H9 (cell line): Measurements from ENCODE around the gene SCUBE2. TPM values are rescaled to one million over a fixed set of nuclear protein-coding genes. Genes with fewer than 3 reads are reported as not detected.

ENCODE experiments used
- DNase-seq: peaks from one replicate; pipeline ENCODE4 v3.0.0-alpha.2; 2017
- H2AFZ ChIP-seq: one replicate; pipeline ENCODE4 v1.6.1; 2013; ENCODE audit warnings: mild to moderate bottlenecking, low read length, control low read depth, moderate library complexity
- H2AK5ac ChIP-seq: 2 replicates; pipeline ENCODE4 v1.6.1; 2013; ENCODE audit warnings: low read length, control low read depth, mixed read lengths; ENCODE audit not compliant: insufficient read length
- H2BK120ac ChIP-seq: one replicate; pipeline ENCODE4 v1.6.1; 2013; ENCODE audit warnings: low read depth, mild to moderate bottlenecking, low read length, control low read depth, inconsistent platforms; ENCODE audit not compliant: poor library complexity, severe bottlenecking
- H2BK12ac ChIP-seq: 2 replicates; pipeline ENCODE4 v1.6.1; 2013; ENCODE audit warnings: low read length, control low read depth, mixed read lengths, low read depth; ENCODE audit not compliant: insufficient read length
- H2BK15ac ChIP-seq: 2 replicates; pipeline ENCODE4 v1.6.1; 2013; ENCODE audit warnings: low read depth, low read length, control low read depth
- H2BK20ac ChIP-seq: one replicate; pipeline ENCODE4 v1.6.1; 2013; ENCODE audit warnings: low read depth, mild to moderate bottlenecking, low read length, control low read depth, inconsistent platforms; ENCODE audit not compliant: poor library complexity, severe bottlenecking
- H2BK5ac ChIP-seq: 2 replicates; pipeline ENCODE4 v1.6.1; 2013; ENCODE audit warnings: low read length, control low read depth, mixed read lengths; ENCODE audit not compliant: insufficient read length
- H3K14ac ChIP-seq: 2 replicates; pipeline ENCODE4 v1.6.1; 2013; ENCODE audit warnings: low read length, control low read depth; ENCODE audit not compliant: insufficient read depth
- H3K18ac ChIP-seq: 2 replicates; pipeline ENCODE4 v1.6.1; 2013; ENCODE audit warnings: low read depth, mild to moderate bottlenecking, mixed read lengths, low read length, control low read depth; ENCODE audit not compliant: insufficient read length
- H3K23ac ChIP-seq: 2 replicates; pipeline ENCODE4 v1.6.1; 2013; ENCODE audit warnings: low read length, control low read depth, mixed read lengths, low read depth; ENCODE audit not compliant: insufficient read length
- H3K23me2 ChIP-seq: 2 replicates; pipeline ENCODE4 v1.6.1; 2013; ENCODE audit warnings: low read depth, mild to moderate bottlenecking, mixed read lengths, low read length, control low read depth; ENCODE audit not compliant: insufficient read length, poor library complexity, severe bottlenecking
- H3K27ac ChIP-seq: 2 replicates; pipeline ENCODE4 v1.5.1; 2013; ENCODE audit warnings: low read length, control low read depth, mixed read lengths, low read depth; ENCODE audit not compliant: insufficient read length
- H3K27me3 ChIP-seq: 2 replicates; pipeline ENCODE4 v1.6.1; 2013; ENCODE audit warnings: low read length, control low read depth, inconsistent platforms; ENCODE audit not compliant: insufficient read depth
- H3K4ac ChIP-seq: 2 replicates; pipeline ENCODE4 v1.6.1; 2013; ENCODE audit warnings: low read depth, mild to moderate bottlenecking, control low read depth, inconsistent platforms, low read length, moderate library complexity
- H3K4me1 ChIP-seq: 2 replicates; pipeline ENCODE4 v1.6.1; 2013; ENCODE audit warnings: low read length, control low read depth, inconsistent platforms; ENCODE audit not compliant: insufficient read depth
- H3K4me2 ChIP-seq: 2 replicates; pipeline ENCODE4 v1.6.1; 2013; ENCODE audit warnings: low read length, control low read depth, mixed read lengths; ENCODE audit not compliant: insufficient read length, insufficient read depth
- H3K56ac ChIP-seq: 2 replicates; pipeline ENCODE4 v1.6.1; 2013; ENCODE audit warnings: low read depth, mild to moderate bottlenecking, mixed read lengths, low read length, control low read depth; ENCODE audit not compliant: insufficient read length
- H3K79me1 ChIP-seq: 2 replicates; pipeline ENCODE4 v1.6.1; 2013; ENCODE audit warnings: low read depth, mild to moderate bottlenecking, moderate library complexity, low read length, control low read depth, inconsistent platforms; ENCODE audit not compliant: insufficient read depth, poor library complexity, severe bottlenecking
- H3K79me2 ChIP-seq: 2 replicates; pipeline ENCODE4 v1.6.1; 2013; ENCODE audit warnings: low read length, control low read depth, inconsistent platforms; ENCODE audit not compliant: insufficient read depth
- H3K9ac ChIP-seq: 2 replicates; pipeline ENCODE4 v1.6.1; 2013; ENCODE audit warnings: low read length, control low read depth, mixed read lengths; ENCODE audit not compliant: insufficient read length; ENCODE audit errors: extremely low read depth
- H3K9me3 ChIP-seq: one replicate; pipeline ENCODE4 v1.6.1; 2013; ENCODE audit warnings: low read depth, low read length, inconsistent platforms; ENCODE audit not compliant: control insufficient read depth
- H3T11ph ChIP-seq: one replicate; pipeline ENCODE4 v1.6.1; 2013; ENCODE audit warnings: mild to moderate bottlenecking, low read length, control low read depth, inconsistent platforms
- H4K20me1 ChIP-seq: one replicate; pipeline ENCODE4 v1.6.1; 2013; ENCODE audit not compliant: control insufficient read depth, insufficient read length, insufficient read depth
- H4K5ac ChIP-seq: 2 replicates; pipeline ENCODE4 v1.6.1; 2013; ENCODE audit warnings: low read depth, mild to moderate bottlenecking, mixed read lengths, low read length, control low read depth; ENCODE audit not compliant: insufficient read length
- H4K8ac ChIP-seq: replicated peaks from 2 replicates; pipeline ENCODE4 v1.6.1; 2013; ENCODE audit warnings: low read length, control low read depth, mixed read lengths, low read depth; ENCODE audit not compliant: insufficient read length
- H4K91ac ChIP-seq: 2 replicates; pipeline ENCODE4 v1.6.1; 2013; ENCODE audit warnings: low read depth, mild to moderate bottlenecking, moderate library complexity, mixed read lengths, low read length, control low read depth; ENCODE audit not compliant: insufficient read length
- H3K27ac Mint-ChIP-seq, 3 experiments: 2 replicates in 2 of 3; 3 replicates in 1 of 3; pipeline ENCODE4 v1.8.0; 2020 to 2021; ENCODE audit warnings: mixed read lengths in 3 of 3, mild to moderate bottlenecking in 1 of 3, moderate library complexity in 1 of 3
- H3K27me3 Mint-ChIP-seq: 2 replicates; pipeline ENCODE4 v1.8.0; 2021; ENCODE audit warnings: low read depth, mild to moderate bottlenecking, moderate library complexity, mixed read lengths
- H3K36me3 Mint-ChIP-seq, 3 experiments: 2 replicates in 2 of 3; 3 replicates in 1 of 3; pipeline ENCODE4 v1.8.0; 2020 to 2021; ENCODE audit warnings: low read depth in 3 of 3, mixed read lengths in 3 of 3; ENCODE audit not compliant: insufficient read depth in 1 of 3
- H3K4me1 Mint-ChIP-seq, 2 experiments: 2 replicates each; pipeline ENCODE4 v1.8.0; 2020; ENCODE audit warnings: mixed read lengths in 2 of 2
- H3K4me3 Mint-ChIP-seq, 2 experiments: 2 replicates in 1 of 2; 3 replicates in 1 of 2; pipeline ENCODE4 v1.8.0; 2020 to 2021; ENCODE audit warnings: mild to moderate bottlenecking in 2 of 2, mixed read lengths in 2 of 2, moderate library complexity in 1 of 2
- H3K9me3 Mint-ChIP-seq, 2 experiments: 2 replicates in 1 of 2; 3 replicates in 1 of 2; pipeline ENCODE4 v1.8.0; 2020; ENCODE audit warnings: mild to moderate bottlenecking in 2 of 2, mixed read lengths in 2 of 2, moderate library complexity in 1 of 2
- CTCF ChIP-seq: fragments of 200-600 bp; sonication (generic); conservative IDR thresholded peaks from 3 replicates; pipeline ENCODE4 v1.8.0; 2021; ENCODE audit warnings: antibody characterized with exemption, mild to moderate bottlenecking
- WGBS: extraction: QIAGEN DNeasy Blood & Tissue Kit; methylation state at CpG from one replicate; pipeline ENCODE4 v1.1.7; 2013; ENCODE audit warnings: missing lambda C conversion rate, low lambda C conversion rate, mixed read lengths; ENCODE audit not compliant: insufficient read length; ENCODE audit errors: extremely low coverage; 5-methylcytosine and 5-hydroxymethylcytosine counted together
- total RNA-seq: library from RNA; stranded (reverse); gene quantifications from 2 replicates; pipeline ENCODE4 v1.2.1, GENCODE V29; 2021

The SCUBE2 gene
- total RNA-seq, 1 experiment from 2014 or later: 1.6 TPM

GRCh38 chr11:9052316-9052715, 39.1 kb downstream of the SCUBE2 start:
- Histone ChIP-seq H3K18ac (no peak overlapping the region), H3K9me3 (no peaks in the 10 kb centered on the region), H2BK20ac (no peak overlapping the region), H3T11ph (no peak overlapping the region), H2AFZ (no peak overlapping the region), H4K8ac (no peak overlapping the region), H2BK120ac (no peak overlapping the region), H3K27ac (no peak overlapping the region), H3K23me2 (no peaks in the 10 kb centered on the region), H4K20me1 (no peaks in the 10 kb centered on the region), H3K14ac (no peak overlapping the region), H4K5ac (no peak overlapping the region), H3K79me2 (no peaks in the 10 kb centered on the region), H4K91ac (no peak overlapping the region), H2BK12ac (no peak overlapping the region), H3K4ac (no peak overlapping the region), H3K4me2 (no peak overlapping the region), H3K56ac (no peak overlapping the region), H3K9ac (no peak overlapping the region), H3K27me3 (no peaks in the 10 kb centered on the region), H2BK15ac (no peak overlapping the region), H3K4me1 (no peaks in the 10 kb centered on the region; the same call in 1 of the 2 replicates), H3K79me1 (no peaks in the 10 kb centered on the region), H2AK5ac (no peak overlapping the region), H3K23ac (no peak overlapping the region), H2BK5ac (no peak overlapping the region)
- no peak for TF ChIP-seq CTCF
- no CpG with 5 or more reads among the region's 3 CpGs for WGBS
- no peak for DNase-seq
- no peak overlapping the region for H3K4me3 Mint-ChIP-seq
- H3K27me3 Mint-ChIP-seq: no peaks in the 10 kb centered on the region
- peak overlapping the region in 1 of 3 experiments; percentile 57; a peak in 1 of 7 replicates for H3K27ac Mint-ChIP-seq
- no peaks in the 10 kb centered on the region for H3K9me3 Mint-ChIP-seq
- H3K4me1 Mint-ChIP-seq: peaks cover 9 to 15% of the 10 kb centered on the region in 2 experiments
- H3K36me3 Mint-ChIP-seq: no peaks in the 10 kb centered on the region
